KOPT-K1 (cell line): ENCODE results near the gene OLFML2A.

ENCODE experiments used
- H3K27ac ChIP-seq: fragments of 200-600 bp; sonication (generic); 2 replicates; pipeline ENCODE4 v1.5.1; 2016; ENCODE audit warnings: antibody characterized with exemption, mild to moderate bottlenecking, low read depth, low read length; ENCODE audit not compliant: poor library complexity, severe bottlenecking
- H3K36me3 ChIP-seq: fragments of 200-600 bp; sonication (generic); 2 replicates; pipeline ENCODE4 v1.5.1; 2017; ENCODE audit warnings: antibody characterized with exemption, mild to moderate bottlenecking, low read length, moderate library complexity; ENCODE audit not compliant: insufficient read depth
- H3K9me3 ChIP-seq: fragments of 200-600 bp; sonication (generic); 2 replicates; pipeline ENCODE4 v1.5.1; 2017; ENCODE audit warnings: antibody characterized with exemption, low read length, mild to moderate bottlenecking; ENCODE audit not compliant: insufficient read depth, poor library complexity, severe bottlenecking

OLFML2A gene

DNA sequence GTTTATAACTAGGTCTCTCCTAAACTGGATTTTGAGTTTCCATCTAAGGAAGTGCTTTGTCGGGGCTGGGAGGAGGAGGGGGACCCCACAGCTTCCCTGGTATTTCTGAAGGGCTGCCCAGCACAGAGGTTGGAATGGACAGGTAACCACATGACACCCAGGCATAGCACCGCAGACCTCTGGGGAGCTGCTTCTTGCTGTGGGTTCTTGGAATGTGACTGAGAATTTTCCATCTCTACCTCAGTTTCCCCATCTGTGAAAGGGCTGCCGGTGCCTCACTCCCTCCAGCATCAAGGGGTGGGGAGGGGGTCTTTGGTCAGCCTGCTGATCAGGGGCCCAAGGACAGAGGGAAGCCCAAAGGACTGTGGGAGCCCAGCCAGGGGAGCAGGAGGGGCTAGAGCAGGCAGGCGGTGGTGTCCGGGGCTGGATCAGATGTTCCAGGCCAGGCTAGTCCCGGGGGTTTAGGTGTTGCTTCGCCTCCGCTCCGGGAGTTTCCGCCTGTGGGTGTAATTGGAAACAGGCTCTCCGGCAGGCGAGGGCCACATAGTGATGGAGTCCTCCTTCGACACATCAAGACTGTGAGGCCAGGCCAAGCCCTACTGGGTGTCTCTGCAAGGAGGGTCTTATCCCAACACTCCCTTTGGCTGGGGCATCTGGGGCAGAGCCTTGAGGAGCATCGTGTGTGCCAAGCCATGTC is 3.3 kb downstream of the OLFML2A start:
- H3K27ac ChIP-seq, result no peak overlapping the region
- H3K36me3 ChIP-seq, result no peaks in the 10 kb centered on the region
- no peaks in the 10 kb centered on the region for H3K9me3 ChIP-seq

DNA sequence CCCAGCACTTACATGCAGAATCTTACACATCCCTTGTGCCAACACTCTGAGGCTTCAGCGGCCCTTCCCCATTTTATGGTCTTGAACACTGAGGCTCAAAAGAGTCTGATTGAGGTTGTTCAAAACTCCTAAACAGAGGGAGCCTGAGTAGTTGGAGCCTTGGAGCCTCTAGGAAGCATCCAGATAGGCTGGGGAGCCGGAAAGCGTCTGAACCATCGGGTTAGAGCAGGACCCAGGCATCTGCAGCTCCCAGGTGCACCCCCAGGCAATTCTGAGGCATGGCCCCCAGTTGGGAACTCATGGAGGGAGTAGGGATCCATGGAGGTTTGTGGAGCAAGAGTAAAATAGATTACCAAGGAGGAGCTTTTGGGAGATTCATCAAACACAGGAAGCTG is 3.8 kb downstream of the OLFML2A start:
- Histone ChIP-seq H3K36me3 (no peaks in the 10 kb centered on the region), H3K9me3 (no peaks in the 10 kb centered on the region), H3K27ac (no peak overlapping the region)

DNA sequence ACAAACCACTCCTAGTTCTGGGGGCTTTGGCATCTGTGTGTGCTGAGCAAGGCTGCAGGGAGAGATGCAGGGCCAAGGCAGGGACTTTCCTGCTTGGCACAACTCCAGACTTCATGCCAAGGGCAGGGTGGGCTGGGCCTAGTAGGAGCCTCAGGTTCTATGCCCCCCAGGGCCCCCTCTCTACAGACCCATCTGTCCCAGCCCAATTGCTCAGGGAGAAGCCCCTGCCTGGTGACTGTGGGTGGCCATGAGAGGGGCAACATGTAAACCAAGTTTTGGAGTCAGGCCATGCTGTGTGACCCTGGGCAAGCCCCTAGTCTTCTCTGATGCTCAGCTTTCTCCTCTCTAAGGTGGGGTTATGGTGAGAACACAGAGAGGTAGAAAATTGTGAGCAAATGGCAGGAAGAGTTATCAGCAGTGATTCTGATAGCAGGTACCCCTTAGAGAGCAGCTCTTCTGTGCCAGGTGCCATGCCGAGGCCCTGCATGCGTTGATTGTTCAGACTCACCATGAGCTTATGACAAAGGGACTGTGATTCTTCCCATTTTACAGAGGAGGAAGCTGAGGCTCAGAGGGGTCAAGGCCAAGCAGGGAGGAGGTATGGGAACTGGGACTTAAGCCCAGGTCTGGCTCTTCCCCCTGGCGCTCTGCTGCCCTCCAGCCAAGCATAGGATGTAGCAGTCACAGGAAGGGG is 5.2 kb downstream of the OLFML2A start:
- no peaks in the 10 kb centered on the region for H3K9me3 ChIP-seq
- no peak overlapping the region for H3K27ac ChIP-seq
- H3K36me3 ChIP-seq, result no peaks in the 10 kb centered on the region

DNA sequence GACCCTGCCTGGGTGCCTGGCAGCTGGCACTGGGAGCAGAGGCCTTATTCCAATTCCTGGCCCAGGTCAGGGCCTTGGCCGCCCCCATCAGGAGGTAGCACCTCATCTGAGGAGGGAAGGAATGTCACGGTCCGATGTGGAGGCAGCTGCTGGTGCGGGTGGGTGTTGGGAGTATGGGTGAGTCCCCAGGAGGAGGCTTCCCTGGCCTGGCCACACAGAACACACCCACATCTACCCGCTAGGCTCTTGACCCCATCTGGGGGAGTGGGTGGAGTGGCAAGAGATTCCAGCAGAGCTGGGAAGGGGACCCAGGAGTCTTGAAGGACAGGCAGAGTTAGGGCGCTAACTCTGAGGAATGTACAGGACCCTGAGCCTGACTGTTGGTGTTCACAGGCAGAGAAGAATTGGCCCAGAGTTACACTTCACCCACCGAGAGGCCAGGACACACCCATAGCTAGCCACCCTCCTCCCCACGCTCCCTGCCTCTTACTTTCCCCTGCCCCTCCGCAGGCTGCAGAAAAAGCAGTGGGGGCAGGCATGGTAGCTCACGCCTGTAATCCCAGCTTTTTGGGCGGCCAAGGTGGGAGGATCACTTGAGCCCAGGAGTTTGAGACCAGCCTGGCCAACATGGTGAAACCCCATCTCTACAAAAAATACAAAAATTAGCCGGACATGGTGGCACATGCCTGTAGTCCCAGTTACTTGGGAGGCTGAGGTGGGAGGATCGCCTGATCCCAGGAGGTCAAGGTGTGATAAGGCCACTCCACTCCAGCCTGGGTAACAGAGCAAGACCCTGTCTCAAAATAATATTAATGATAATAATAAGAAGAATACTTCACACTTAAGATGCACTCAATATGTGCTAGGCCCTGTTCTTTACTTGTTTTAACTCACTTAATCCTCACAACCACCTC is 6.0 kb downstream of the OLFML2A start:
- H3K9me3 ChIP-seq, result no peaks in the 10 kb centered on the region
- H3K27ac ChIP-seq, result no peak overlapping the region
- H3K36me3 ChIP-seq, result no peaks in the 10 kb centered on the region

DNA sequence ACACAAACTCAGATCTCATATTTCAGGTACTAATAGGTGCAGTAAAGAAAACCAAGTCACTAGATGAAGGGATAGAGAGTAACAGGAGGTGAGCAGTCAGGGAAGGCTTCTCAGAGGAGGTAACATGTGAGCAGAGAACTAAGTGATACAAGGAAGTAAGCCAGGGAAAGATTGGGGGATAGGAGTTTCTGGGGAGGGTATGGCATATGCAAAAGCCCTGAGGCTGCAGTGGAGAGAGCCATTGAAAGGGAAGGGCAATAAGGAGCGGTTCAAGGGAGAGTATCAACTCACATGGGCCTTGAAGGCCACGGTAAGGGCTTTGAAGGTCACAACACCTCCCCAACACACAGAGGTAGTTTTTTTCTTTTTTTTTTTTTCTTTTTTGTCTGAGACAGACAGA is 6.9 kb downstream of the OLFML2A start:
- Histone ChIP-seq H3K9me3 (no peaks in the 10 kb centered on the region), H3K27ac (no peak overlapping the region), H3K36me3 (no peaks in the 10 kb centered on the region)

DNA sequence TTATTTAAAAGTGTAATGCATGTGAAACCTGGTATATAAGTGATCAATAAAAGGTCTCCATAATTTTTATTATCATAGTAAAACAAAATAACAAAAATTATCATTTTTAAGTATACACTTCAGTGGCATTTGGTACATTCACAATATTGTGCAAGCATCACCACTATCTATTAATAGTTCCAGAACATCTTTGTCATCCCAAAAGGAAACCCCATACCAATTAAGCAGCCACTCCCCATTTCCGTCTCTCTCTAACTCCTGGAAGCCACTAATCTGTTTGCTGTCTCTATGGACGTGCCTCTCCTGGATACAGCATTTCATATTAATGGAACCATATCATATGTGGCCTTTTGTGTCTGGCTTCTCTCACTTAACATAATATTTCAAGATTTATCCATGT is 7.6 kb downstream of the OLFML2A start:
- Histone ChIP-seq H3K27ac (no peak overlapping the region), H3K9me3 (no peaks in the 10 kb centered on the region), H3K36me3 (no peaks in the 10 kb centered on the region)

DNA sequence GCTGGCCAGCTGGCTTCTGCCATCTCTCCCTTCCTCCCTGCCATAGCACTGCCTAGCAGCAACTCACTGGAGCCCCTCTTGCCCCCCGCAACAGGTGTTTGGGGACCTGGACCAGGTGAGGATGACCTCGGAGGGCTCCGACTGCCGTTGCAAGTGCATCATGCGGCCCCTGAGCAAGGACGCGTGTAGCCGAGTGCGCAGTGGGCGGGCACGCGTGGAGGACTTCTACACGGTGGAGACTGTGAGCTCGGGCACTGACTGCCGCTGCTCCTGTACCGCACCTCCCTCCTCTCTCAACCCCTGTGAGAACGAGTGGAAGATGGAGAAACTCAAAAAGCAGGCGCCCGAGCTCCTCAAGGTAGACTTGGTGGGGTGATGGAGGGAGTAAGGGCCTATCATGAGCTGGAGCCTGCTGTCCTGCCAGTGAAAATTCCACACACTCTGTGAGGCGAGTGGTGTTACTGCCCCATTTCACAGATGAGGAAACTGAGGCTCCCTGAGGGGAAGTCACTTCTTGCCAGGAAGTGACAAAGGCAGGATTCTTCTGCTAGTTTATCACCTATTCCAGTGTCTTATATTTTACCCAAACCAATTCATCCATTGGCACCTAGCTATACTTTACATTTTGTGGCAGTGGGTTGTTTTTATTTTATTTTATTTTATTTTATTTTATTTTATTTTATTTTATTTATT is 10.1 kb downstream of the OLFML2A start:
- Histone ChIP-seq H3K36me3 (no peaks in the 10 kb centered on the region), H3K27ac (no peak overlapping the region), H3K9me3 (no peaks in the 10 kb centered on the region)

DNA sequence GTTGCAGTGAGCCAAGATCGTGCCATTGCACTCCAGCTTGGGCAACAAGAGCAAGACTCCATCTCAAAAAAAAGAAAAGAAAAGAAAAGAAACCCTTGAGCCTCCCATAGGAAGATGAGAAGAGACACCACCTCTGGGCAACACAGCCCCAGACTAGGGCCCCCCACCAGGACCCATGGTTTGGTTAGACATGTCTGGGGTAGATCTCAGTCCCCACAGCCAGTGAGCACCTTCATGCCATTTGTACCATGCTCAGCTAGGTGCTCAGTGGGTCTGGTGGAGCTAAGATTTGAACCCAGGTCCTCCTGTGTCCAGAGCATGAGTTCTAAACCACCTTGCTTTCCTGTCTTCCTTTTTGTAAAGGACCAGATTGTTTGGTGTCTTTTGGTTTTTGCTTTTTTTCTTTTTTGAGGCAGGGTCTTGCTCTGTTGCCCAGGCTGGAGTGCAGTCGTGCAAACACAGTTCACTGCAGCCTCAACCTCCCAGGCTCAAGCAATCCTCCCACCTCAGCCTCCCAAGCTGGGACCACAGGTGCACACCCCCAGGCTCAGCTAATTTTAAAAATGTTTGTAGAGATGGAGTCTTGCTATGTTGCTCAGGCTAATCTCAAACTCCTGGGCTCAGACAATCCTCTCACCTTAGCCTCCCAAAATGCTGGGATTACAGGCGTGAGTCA is 11.7 kb downstream of the OLFML2A start:
- Histone ChIP-seq H3K9me3 (no peaks in the 10 kb centered on the region), H3K36me3 (no peaks in the 10 kb centered on the region), H3K27ac (no peak overlapping the region)

DNA sequence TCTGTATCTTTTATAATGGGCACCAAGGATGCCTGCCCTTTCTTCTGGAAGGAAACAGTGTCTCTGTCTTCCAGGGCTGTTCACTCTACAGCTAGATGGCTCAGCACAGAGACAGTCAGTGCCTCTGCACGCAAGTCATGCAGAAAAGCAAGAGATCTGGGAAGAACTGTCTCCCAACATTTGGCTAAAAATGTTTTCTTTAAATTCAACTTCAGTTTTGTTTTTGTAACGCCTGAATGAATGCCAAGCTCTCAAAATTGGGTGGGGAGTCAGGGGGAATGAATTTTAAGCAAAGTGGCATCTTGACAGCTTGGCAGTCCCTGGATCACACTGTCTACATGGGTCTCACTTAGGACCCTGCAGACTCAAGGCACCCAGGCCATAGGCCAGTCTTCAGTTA is 12.6 kb downstream of the OLFML2A start:
- Histone ChIP-seq H3K36me3 (no peaks in the 10 kb centered on the region), H3K9me3 (no peaks in the 10 kb centered on the region), H3K27ac (no peak overlapping the region)

DNA sequence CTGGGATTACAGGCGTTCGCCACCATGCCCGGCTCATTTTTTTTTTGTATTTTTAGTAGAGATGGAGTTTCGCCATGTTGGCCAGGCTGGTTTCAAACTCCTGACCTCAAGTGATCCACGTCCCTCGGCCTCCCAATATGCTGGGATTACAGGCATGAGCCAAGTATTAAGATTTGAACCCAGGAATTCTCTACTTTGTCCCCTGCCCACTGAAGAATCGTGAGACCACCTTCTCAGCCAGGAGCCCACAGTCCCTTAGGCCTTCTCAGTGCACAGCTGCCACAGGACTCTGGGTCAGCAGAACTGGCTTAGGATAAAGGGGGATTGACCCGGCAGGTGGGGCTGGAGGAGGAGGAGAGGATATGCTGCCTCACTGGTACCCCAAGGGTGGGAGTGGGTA is 13.4 kb downstream of the OLFML2A start:
- no peak overlapping the region for H3K27ac ChIP-seq
- no peaks in the 10 kb centered on the region for H3K9me3 ChIP-seq
- no peaks in the 10 kb centered on the region for H3K36me3 ChIP-seq

DNA sequence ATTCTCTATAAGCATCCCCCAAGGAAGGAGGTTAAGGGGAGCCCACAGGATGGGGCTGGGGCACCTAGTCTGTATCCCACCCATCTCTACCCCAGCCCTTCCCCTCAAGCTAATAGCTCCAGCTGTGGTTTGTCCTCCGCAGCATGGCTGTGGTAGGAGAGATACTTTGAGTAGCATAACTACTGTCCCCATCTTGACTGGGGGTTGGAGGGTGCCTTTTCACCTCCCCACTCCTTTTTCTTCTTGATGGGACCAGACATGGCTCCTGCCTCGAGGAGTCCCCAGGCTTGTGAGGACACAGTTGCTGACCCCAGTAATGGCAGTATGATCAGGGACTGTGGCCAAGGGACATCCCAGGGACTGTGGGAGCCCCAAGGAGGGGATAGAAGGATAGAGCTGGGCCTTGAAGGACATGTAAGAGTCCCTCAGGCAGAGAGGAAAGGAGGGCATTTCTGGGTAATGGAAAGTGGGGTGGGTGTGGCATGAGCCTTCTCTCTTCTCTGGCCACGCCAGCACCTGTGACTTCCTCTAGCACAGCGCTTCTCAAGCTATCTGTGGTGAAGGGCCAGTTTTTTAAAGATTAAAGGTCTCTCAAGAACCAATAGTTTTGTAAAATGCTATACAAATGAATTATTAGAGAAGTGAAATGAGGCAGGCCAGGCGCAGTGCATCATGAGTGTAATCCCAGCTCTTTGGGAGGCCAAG is 14.0 kb downstream of the OLFML2A start:
- H3K36me3 ChIP-seq, result no peaks in the 10 kb centered on the region
- H3K27ac ChIP-seq, result no peak overlapping the region
- H3K9me3 ChIP-seq, result no peaks in the 10 kb centered on the region

DNA sequence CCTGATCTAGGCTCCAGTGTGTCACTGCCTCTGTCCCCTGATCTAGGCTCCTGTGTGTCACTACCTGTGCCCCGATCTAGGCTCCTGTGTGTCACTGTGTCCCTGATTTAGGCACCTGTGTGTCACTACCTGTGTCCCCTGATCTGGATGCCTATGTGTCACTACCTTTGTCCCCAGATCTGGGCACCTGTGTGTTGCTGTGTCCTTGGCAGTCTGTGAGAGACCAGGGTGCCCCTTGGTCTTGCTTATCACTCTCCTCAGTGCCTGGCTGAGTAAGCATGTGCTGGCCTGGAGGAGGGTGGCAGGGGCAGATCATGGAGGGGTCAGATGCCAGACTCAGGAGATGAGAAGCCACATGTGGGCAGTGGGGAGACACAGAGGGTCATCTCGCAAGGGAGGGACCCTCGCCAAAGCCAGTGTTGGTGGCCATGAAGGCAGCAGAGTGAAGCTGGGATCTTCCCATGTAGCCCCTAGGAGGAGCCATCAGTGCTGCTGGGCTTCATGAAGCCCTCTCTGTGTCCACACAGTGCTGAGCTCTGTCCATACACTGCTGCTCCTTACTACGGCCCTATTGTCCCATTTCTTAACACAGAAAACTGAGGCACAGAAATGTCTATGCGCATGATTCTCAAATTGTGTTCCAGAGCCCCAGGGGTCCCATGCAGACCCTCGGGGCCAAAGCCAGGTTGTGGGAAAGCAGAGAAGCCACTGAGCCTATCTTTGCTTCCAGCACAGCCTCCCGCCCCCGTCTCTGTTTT is 15.5 kb downstream of the OLFML2A start:
- Histone ChIP-seq H3K27ac (no peak overlapping the region), H3K36me3 (no peaks in the 10 kb centered on the region), H3K9me3 (no peaks in the 10 kb centered on the region)

DNA sequence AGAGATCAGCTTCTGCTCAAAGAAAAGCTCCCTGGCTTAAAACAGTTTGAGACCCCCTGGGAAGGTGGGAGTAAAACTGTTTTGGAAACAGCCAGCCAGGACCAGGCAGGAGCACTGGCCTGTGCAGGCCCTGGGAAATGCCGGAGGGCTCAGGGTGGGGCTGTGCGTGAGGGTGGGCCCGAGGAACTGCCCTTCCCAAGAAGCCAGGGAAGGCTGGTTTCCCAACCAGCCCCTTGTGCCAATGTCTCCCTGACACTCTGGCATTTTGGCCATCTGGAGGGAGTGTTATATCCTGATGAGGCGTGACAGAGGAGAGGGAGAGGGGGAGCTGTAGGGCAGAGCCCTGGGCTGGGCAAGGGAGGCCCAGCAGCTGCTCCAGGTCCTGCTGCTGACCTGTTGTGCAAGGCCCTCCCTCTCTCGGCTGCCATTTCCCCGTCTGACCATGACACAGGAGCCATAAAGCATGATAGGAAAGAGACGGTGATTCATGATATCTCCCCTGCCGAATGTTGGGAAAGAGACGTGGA is 16.1 kb downstream of the OLFML2A start:
- Histone ChIP-seq H3K27ac (no peak overlapping the region), H3K9me3 (no peaks in the 10 kb centered on the region), H3K36me3 (no peaks in the 10 kb centered on the region)
